Right ventricle myocardium inferior (tissue), 1 donor: ENCODE data around the gene ISL2. TPM values are rescaled to one million over a fixed set of nuclear protein-coding genes. Genes with fewer than 3 reads are reported as not detected.

ENCODE experiments used
- ATAC-seq: fragments of 200-7000 bp; cut with Tn5 transposase; one replicate; pipeline ENCODE4 v1.9.1; 2020; ENCODE audit warnings: mild to moderate bottlenecking, moderate library complexity
- DNase-seq: peaks from one replicate; pipeline ENCODE4 v3.0.0; 2021; ENCODE audit errors: missing footprints
- intact Hi-C: fragments of 100-400 bp; cut with DNase I; formaldehyde crosslinking; loops from one replicate; pipeline ENCODE4 v1.11.0; 2022
- total RNA-seq: library from RNA; stranded (reverse); fragmentation: NEBNext Ultra II Directional; extraction: Animal tissue kit (Norgen Biotek cat#: 25700); gene quantifications from one replicate; pipeline ENCODE4 v1.2.1, GENCODE V29; 2021
- donor health status: DM: no; HTN: yes; CAD: no; lungs with severe emphysema.

ISL2 gene
- total RNA-seq, 1 donor from 2014 or later: not detected

GRCh38 chr15:76354823-76355440 lies 18.4 kb downstream of the ISL2 start:
- intact Hi-C loops: no loop called here
- ATAC-seq: no peak
- no peak for DNase-seq

- no peak for ATAC-seq
- intact Hi-C loops: no loop called here
- no peak for DNase-seq
Observed at GRCh38 chr15:76358453-76358852, 21.9 kb downstream of the ISL2 start.

- ATAC-seq: no peak
- no peak for DNase-seq
- intact Hi-C loops: no loop called here
Observed at GRCh38 chr15:76359152-76359551, 22.6 kb downstream of the ISL2 start.

- DNase-seq: no peak
- intact Hi-C loops: no loop called here
- ATAC-seq: no peak
Observed at GRCh38 chr15:76360416-76360815, 23.8 kb downstream of the ISL2 start.

- ATAC-seq (no peak), DNase-seq (no peak)
- intact Hi-C loops: no loop called here
Observed at GRCh38 chr15:76363251-76363650, 26.7 kb downstream of the ISL2 start.

- intact Hi-C loops: no loop called here
- DNase-seq (no peak), ATAC-seq (no peak)
Observed at GRCh38 chr15:76366714-76367113, 30.1 kb downstream of the ISL2 start.

GRCh38 chr15:76368122-76368621 lies 31.6 kb downstream of the ISL2 start:
- intact Hi-C loops: no loop called here
- no peak for ATAC-seq
- no peak for DNase-seq

- ATAC-seq (no peak), DNase-seq (no peak)
- intact Hi-C loops: no loop called here
Observed at GRCh38 chr15:76376029-76376428, 39.5 kb downstream of the ISL2 start.

- DNase-seq (no peak), ATAC-seq (no peak)
- intact Hi-C loops: no loop called here
Observed at GRCh38 chr15:76376816-76377215, 40.2 kb downstream of the ISL2 start.

GRCh38 chr15:76377217-76377616 lies 40.6 kb downstream of the ISL2 start:
- ATAC-seq (no peak), DNase-seq (no peak)
- intact Hi-C loops: no loop called here

- intact Hi-C loops: no loop called here
- no peak for DNase-seq
- ATAC-seq: no peak
Observed at GRCh38 chr15:76377751-76378150, 41.2 kb downstream of the ISL2 start.

GRCh38 chr15:76378691-76379090 lies 42.1 kb downstream of the ISL2 start:
- DNase-seq (no peak), ATAC-seq (no peak)
- intact Hi-C loops: no loop called here

- intact Hi-C loops: no loop called here
- ATAC-seq: no peak
- DNase-seq: no peak
Observed at GRCh38 chr15:76380249-76380648, 43.7 kb downstream of the ISL2 start.

- no peak for ATAC-seq
- intact Hi-C loops: no loop called here
Observed at GRCh38 chr15:76381366-76381765, 44.8 kb downstream of the ISL2 start.

GRCh38 chr15:76382987-76383728 lies 46.6 kb downstream of the ISL2 start:
- ATAC-seq (no peak), DNase-seq (no peak)
- intact Hi-C loops: no loop called here

More at GRCh38 chr15:76381366-76381765, 44.8 kb downstream of the ISL2 start:
- no peak for DNase-seq

- ATAC-seq (no peak), DNase-seq (no peak)
- intact Hi-C loops: no loop called here
Observed at GRCh38 chr15:76384409-76384808, 47.8 kb downstream of the ISL2 start.

GRCh38 chr15:76386178-76386577 lies 49.6 kb downstream of the ISL2 start:
- DNase-seq: no peak
- intact Hi-C loops: no loop called here
- no peak for ATAC-seq

GRCh38 chr15:76386926-76387325 lies 50.4 kb downstream of the ISL2 start:
- intact Hi-C loops: no loop called here
- no peak for DNase-seq

GRCh38 chr15:76390571-76390970 lies 54.0 kb downstream of the ISL2 start:
- ATAC-seq: no peak
- intact Hi-C loops: no loop called here
- no peak for DNase-seq

More at GRCh38 chr15:76386926-76387325, 50.4 kb downstream of the ISL2 start:
- ATAC-seq: no peak

- DNase-seq (no peak), ATAC-seq (no peak)
- intact Hi-C loops: no loop called here
Observed at GRCh38 chr15:76391309-76391708, 54.7 kb downstream of the ISL2 start.
